ENCODE measurements around the gene OR4D5.

Gene OR4D5

DNA sequence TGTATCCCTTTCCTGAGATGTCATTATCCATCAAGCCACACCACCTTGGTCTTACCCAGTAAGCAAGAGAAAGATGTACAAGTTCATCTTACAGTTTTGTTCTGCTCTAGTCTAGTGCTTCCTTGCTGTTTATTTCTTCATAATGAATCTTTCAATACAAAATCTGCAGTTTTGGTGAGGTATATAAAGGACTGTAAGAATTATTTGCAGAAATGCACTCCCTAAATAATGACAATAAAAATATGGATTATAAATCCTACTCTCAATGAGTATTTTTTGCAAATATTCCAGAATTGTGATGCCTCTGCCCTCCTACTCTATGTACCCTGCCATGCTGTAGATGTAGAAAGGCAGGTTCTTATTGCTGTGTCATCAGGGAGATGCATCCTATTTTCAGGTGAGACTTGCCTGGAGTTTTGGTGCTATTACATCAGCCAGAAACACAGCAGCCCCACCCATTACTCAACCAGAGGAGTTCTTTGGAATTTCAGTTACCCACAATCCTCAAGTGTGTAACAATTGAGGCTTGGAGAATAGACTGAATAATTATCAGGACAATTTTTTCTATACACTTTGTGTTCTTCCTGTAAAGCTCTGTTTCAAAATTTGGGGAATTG lies 38.4 kb downstream of the OR4D5 start, which contains the start of gene OR10S1:
OR10S1 (minus strand) TSS at position 51 of the 617 bp plus-strand sequence. CDS start 117 bp downstream, outside the sequence.
- DNase-seq (ENCODE audit: insufficient read length, low spot score) (no peak), FAIRE-seq (no peak)
- no peak for TF ChIP-seq POLR2A (IDR thresholded peaks at IDR 0.05; ENCODE audit: low read depth, low read length)

- no peak for FAIRE-seq
- no peak for TF ChIP-seq POLR2A (IDR thresholded peaks at IDR 0.05; ENCODE audit: low read depth, low read length)
- DNase-seq (ENCODE audit: insufficient read length, low spot score) = no peak
Measured at GRCh38 chr11:123979311-123979710, 39.9 kb downstream of the OR4D5 start.

Measured in H54 (cell line).